Ishikawa (cell line): Measurements from ENCODE around the gene TMPO.

ENCODE experiments used
- CEBPB ChIP-seq: IDR thresholded peaks from 2 replicates; pipeline ENCODE4 v1.6.1; 2012
- CREB1 ChIP-seq: IDR thresholded peaks from 2 replicates; pipeline ENCODE4 v1.6.1; 2012; ENCODE audit warnings: low read depth
- EGR1 ChIP-seq: IDR thresholded peaks from 2 replicates; pipeline ENCODE4 v1.6.1; 2012
- EP300 ChIP-seq: IDR thresholded peaks from 2 replicates; pipeline ENCODE4 v1.6.1; 2012; ENCODE audit warnings: borderline replicate concordance
- FOXM1 ChIP-seq: IDR thresholded peaks from 2 replicates; pipeline ENCODE4 v1.6.1; 2012; ENCODE audit warnings: low read depth, borderline replicate concordance
- MAX ChIP-seq: IDR thresholded peaks from 2 replicates; pipeline ENCODE4 v1.6.1; 2012
- NFIC ChIP-seq: IDR thresholded peaks from 2 replicates; pipeline ENCODE4 v1.6.1; 2012
- RAD21 ChIP-seq: IDR thresholded peaks from 2 replicates; pipeline ENCODE4 v1.6.1; 2012; ENCODE audit warnings: low read depth
- REST ChIP-seq: IDR thresholded peaks from 2 replicates; pipeline ENCODE4 v1.6.1; 2012; ENCODE audit warnings: low read depth, mild to moderate bottlenecking
- TAF1 ChIP-seq: IDR thresholded peaks from 2 replicates; pipeline ENCODE4 v1.6.1; 2012; ENCODE audit warnings: low read depth, mild to moderate bottlenecking
- TCF12 ChIP-seq: IDR thresholded peaks from 2 replicates; pipeline ENCODE4 v1.6.1; 2012; ENCODE audit warnings: low read depth
- TEAD4 ChIP-seq: IDR thresholded peaks from 2 replicates; pipeline ENCODE4 v1.6.1; 2012
- YY1 ChIP-seq: IDR thresholded peaks from 2 replicates; pipeline ENCODE4 v1.6.1; 2012; ENCODE audit warnings: low read depth
- ZBTB7A ChIP-seq: IDR thresholded peaks from 2 replicates; pipeline ENCODE4 v1.6.1; 2012; ENCODE audit warnings: low read depth
- TF ChIP-seq, protein P1 (sequence below): IDR thresholded peaks from 2 replicates; pipeline ENCODE4 v1.6.1; 2012

TMPO gene

DNA sequence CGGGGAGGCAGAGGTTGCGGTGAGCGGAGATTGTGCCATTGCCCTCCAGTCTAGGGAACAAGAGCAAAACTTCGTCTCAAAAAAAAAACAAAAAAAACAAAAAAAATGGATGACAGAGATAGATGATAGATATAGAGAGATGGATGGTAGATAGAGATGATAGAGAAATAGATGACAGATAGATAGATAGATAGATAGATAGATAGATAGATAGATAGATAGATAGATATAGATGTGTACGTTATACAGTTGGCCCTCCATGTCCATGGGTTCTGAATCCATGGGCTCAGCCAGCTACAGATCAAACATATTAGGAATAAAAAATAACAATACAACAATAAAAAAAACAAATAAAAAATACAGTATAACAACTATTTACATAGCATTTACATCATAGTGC is 65.3 kb downstream of the TMPO start:
- no peak for TF ChIP-seq EGR1
- TF ChIP-seq TEAD4, result no peak
- TF ChIP-seq TAF1, result no peak
- TF ChIP-seq RAD21, result no peak
- TF ChIP-seq CEBPB, result no peak
- no peak for TF ChIP-seq YY1
- no peak for TF ChIP-seq FOXM1
- no peak for TF ChIP-seq TCF12
- no peak for TF ChIP-seq CREB1
- TF ChIP-seq NFIC, result no peak
- no peak for TF ChIP-seq ZBTB7A
- no peak for TF ChIP-seq EP300
- TF ChIP-seq, protein P1, sequence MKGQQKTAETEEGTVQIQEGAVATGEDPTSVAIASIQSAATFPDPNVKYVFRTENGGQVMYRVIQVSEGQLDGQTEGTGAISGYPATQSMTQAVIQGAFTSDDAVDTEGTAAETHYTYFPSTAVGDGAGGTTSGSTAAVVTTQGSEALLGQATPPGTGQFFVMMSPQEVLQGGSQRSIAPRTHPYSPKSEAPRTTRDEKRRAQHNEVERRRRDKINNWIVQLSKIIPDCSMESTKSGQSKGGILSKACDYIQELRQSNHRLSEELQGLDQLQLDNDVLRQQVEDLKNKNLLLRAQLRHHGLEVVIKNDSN, result no peak
- no peak for TF ChIP-seq REST
- TF ChIP-seq MAX, result no peak

- TF ChIP-seq TAF1 (no peak), FOXM1 (no peak), EGR1 (no peak), YY1 (no peak), ZBTB7A (no peak), CEBPB (no peak), EP300 (no peak), RAD21 (no peak), TCF12 (no peak), NFIC (no peak), MAX (no peak)
- TF ChIP-seq, protein P1, result no peak
Observed at GRCh38 chr12:98581101-98581500, 65.7 kb downstream of the TMPO start.

- TF ChIP-seq, protein P1, result no peak
- TF ChIP-seq MAX (no peak), FOXM1 (no peak), TCF12 (no peak), EGR1 (no peak), YY1 (no peak), RAD21 (no peak), NFIC (no peak), CEBPB (no peak), REST (no peak), ZBTB7A (no peak), EP300 (no peak), CREB1 (no peak)
Observed at GRCh38 chr12:98582093-98582492, 66.7 kb downstream of the TMPO start.

DNA sequence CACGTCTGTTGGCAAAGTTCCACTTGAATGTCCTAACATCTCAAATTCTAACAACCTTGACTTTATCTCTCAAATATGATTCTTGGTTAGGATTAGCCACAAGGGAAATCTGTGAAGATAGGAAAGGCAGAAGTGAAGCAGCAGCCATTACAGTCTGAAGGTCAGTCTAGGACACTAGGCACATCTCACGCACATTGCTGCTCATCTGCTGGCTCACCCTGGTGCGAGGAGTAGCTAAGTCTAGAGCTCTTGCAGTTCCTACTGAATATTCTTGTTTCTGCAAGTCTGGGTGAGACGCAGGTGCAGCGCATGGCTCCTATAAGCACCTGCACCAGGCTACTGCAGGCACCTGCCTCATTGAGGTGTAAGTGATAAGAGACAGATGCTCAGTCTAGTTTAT is 71.7 kb downstream of the TMPO start:
- TF ChIP-seq EP300, result no peak
- TF ChIP-seq TCF12, result no peak
- TF ChIP-seq NFIC, result no peak
- no peak for TF ChIP-seq RAD21
- no peak for TF ChIP-seq CREB1
- no peak for TF ChIP-seq ZBTB7A
- TF ChIP-seq EGR1, result no peak
- TF ChIP-seq TAF1, result no peak
- TF ChIP-seq YY1, result no peak
- TF ChIP-seq, protein P1, result no peak

GRCh38 chr12:98591209-98591608 is 75.8 kb downstream of the TMPO start:
- TF ChIP-seq REST, result no peak
- no peak for TF ChIP-seq NFIC
- no peak for TF ChIP-seq MAX
- TF ChIP-seq TCF12, result no peak
- TF ChIP-seq, protein P1, result no peak
- no peak for TF ChIP-seq CREB1
- no peak for TF ChIP-seq YY1
- TF ChIP-seq TAF1, result no peak
- no peak for TF ChIP-seq ZBTB7A
- no peak for TF ChIP-seq FOXM1
- TF ChIP-seq CEBPB, result no peak
- TF ChIP-seq TEAD4, result no peak
- no peak for TF ChIP-seq RAD21
- no peak for TF ChIP-seq EGR1
- TF ChIP-seq EP300, result no peak
